Endothelial cell of umbilical vein (primary cell): ENCODE results near the gene FAM135A. TPM values are rescaled to one million over a fixed set of nuclear protein-coding genes. Genes with fewer than 3 reads are reported as not detected.

Source experiments
- BruUV-seq: library from RNA; stranded (reverse); fragments of 400-500 nt; replicated peaks from 2 replicates; lab custom pipeline; 2021; lab: Mats Ljungman, UMichigan
- CTCF ChIA-PET: fragments of 300-600, 350-600 bp; sonication (Branson Sonifier 250); formaldehyde crosslinking; loops from one replicate; lab custom pipeline; 2021; ENCODE audit warnings: antibody characterized with exemption, inconsistent platforms; lab: Charles Lee
- POLR2A ChIA-PET: fragments of 300-600, 350-600 bp; sonication (Branson Sonifier 250); formaldehyde crosslinking; loops from one replicate; lab custom pipeline; 2021; ENCODE audit warnings: antibody characterized with exemption, inconsistent platforms; lab: Charles Lee
- DNase-seq: peaks from one replicate; pipeline ENCODE4 v3.0.0-alpha.2; 2011; ENCODE audit warnings: low read depth, low spot score
- FAIRE-seq: peaks from 2 replicates; lab custom pipeline; 2011; peaks lifted over from hg19 to GRCh38; lab: Jason Lieb, UNC
- H2AFZ ChIP-seq: 2 replicates; pipeline ENCODE4 v1.6.0; 2012; ENCODE audit warnings: low read depth, low read length, control low read depth, inconsistent platforms
- H3K27ac ChIP-seq: 2 replicates; pipeline ENCODE4 v1.5.1; 2011; ENCODE audit warnings: low read depth, mild to moderate bottlenecking, control low read depth, low read length, moderate library complexity; ENCODE audit not compliant: insufficient read depth
- H3K27me3 ChIP-seq, 2 experiments: 2 replicates each; pipeline versions ENCODE4 v1.6.0 to v1.6.1; 2011; ENCODE audit warnings: low read length in 2 of 2, mixed read lengths in 1 of 2; ENCODE audit not compliant: control insufficient read depth in 2 of 2, insufficient read depth in 2 of 2
- H3K36me3 ChIP-seq, 2 experiments: 2 replicates in 1 of 2; 3 replicates in 1 of 2; pipeline ENCODE4 v1.5.1; 2011; ENCODE audit warnings: low read length in 2 of 2, mild to moderate bottlenecking in 1 of 2, moderate library complexity in 1 of 2; ENCODE audit not compliant: control insufficient read depth in 2 of 2, insufficient read depth in 2 of 2; ENCODE audit errors: extremely low read depth in 1 of 2
- H3K4me1 ChIP-seq: 3 replicates; pipeline ENCODE4 v1.5.1; 2011; ENCODE audit warnings: mild to moderate bottlenecking, low read length; ENCODE audit not compliant: control insufficient read depth, insufficient read depth; ENCODE audit errors: extremely low read depth
- H3K4me2 ChIP-seq: 2 replicates; pipeline ENCODE4 v1.6.1; 2011; ENCODE audit warnings: low read length, control low read depth, mixed read lengths; ENCODE audit not compliant: insufficient read depth
- H3K4me3 ChIP-seq, 3 experiments: fragments of 200-600 bp in 1 of 3; sonication (generic), shearing (Covaris generic) in 1 of 3; replicated peaks in 1 of 3; 2 replicates each; pipeline ENCODE4 v1.5.1; 2011 to 2016; ENCODE audit warnings: control low read depth in 3 of 3, low read length in 3 of 3, mild to moderate bottlenecking in 2 of 3, inconsistent platforms in 1 of 3, low read depth in 1 of 3, moderate library complexity in 1 of 3; ENCODE audit not compliant: insufficient read depth in 1 of 3
- H3K79me2 ChIP-seq: 2 replicates; pipeline ENCODE4 v1.6.0; 2012; ENCODE audit warnings: low read length, inconsistent platforms; ENCODE audit not compliant: control insufficient read depth, insufficient read depth
- H3K9ac ChIP-seq: replicated peaks from 2 replicates; pipeline ENCODE3; 2011; ENCODE audit warnings: low read length, control low read depth; ENCODE audit not compliant: insufficient read depth; ENCODE audit errors: extremely low read depth
- H3K9me1 ChIP-seq: replicated peaks from 3 replicates; pipeline ENCODE4 v1.6.0; 2011; ENCODE audit warnings: mild to moderate bottlenecking, low read length; ENCODE audit not compliant: control insufficient read depth, insufficient read depth; ENCODE audit errors: extremely low read depth
- H3K9me3 ChIP-seq: replicated peaks from 2 replicates; pipeline ENCODE4 v1.5.1; 2012; ENCODE audit warnings: low read length, inconsistent platforms; ENCODE audit not compliant: control insufficient read depth, insufficient read depth
- H4K20me1 ChIP-seq: replicated peaks from 2 replicates; pipeline ENCODE3; 2011; ENCODE audit warnings: mild to moderate bottlenecking, low read length; ENCODE audit not compliant: control insufficient read depth, insufficient read depth; ENCODE audit errors: extremely low read depth
- EZH2 ChIP-seq: IDR thresholded peaks from 2 replicates; pipeline ENCODE4 v1.6.1; 2012; ENCODE audit warnings: borderline replicate concordance, low read depth, mild to moderate bottlenecking, moderate library complexity, low read length, inconsistent platforms; ENCODE audit not compliant: severe bottlenecking
- FOS ChIP-seq: IDR thresholded peaks from 2 replicates; pipeline ENCODE4 v1.6.1; 2011; ENCODE audit warnings: mild to moderate bottlenecking, low read length, moderate library complexity, borderline replicate concordance; ENCODE audit not compliant: insufficient read depth
- GATA2 ChIP-seq: IDR thresholded peaks from 2 replicates; pipeline ENCODE4 v1.7.0; 2011; ENCODE audit warnings: low read depth, mild to moderate bottlenecking, moderate library complexity, mixed read lengths, low read length; ENCODE audit not compliant: insufficient read length, insufficient read depth
- JUN ChIP-seq: IDR thresholded peaks from 2 replicates; pipeline ENCODE4 v1.6.1; 2011; ENCODE audit warnings: borderline replicate concordance, low read depth; ENCODE audit not compliant: insufficient read length, insufficient read depth
- MYC ChIP-seq: IDR thresholded peaks from one replicate; pipeline ENCODE4 v1.6.1; 2011; ENCODE audit warnings: mild to moderate bottlenecking, low read depth, low read length
- POLR2A ChIP-seq: IDR thresholded peaks from 2 replicates; pipeline ENCODE4 v1.6.1; 2012; ENCODE audit warnings: low read depth, mild to moderate bottlenecking, control low read depth, low read length
- POLR2AphosphoS5 ChIP-seq: IDR thresholded peaks from 2 replicates; pipeline ENCODE4 v1.6.1; 2012; ENCODE audit warnings: low read depth, mild to moderate bottlenecking, control low read depth, low read length, moderate library complexity; ENCODE audit not compliant: insufficient read depth
- dilution Hi-C: fragments of 300-500 bp; cut with MboI; formaldehyde crosslinking; loops from one replicate; pipeline ENCODE4 v1.15.0; 2019; ENCODE audit warnings: low sequenced_read_pairs; ENCODE audit not compliant: extremely low pct_ligation_motif_present
- intact Hi-C: fragments of 100-400 bp; cut with micrococcal nuclease; formaldehyde crosslinking; loops from one replicate; pipeline ENCODE4 v1.10.0; 2022
- polyA plus RNA-seq, 4 experiments: library from polyadenylated mRNA; depleted of rRNA in 3 of 4; stranded (reverse) in 3 of 4; unstranded in 1 of 4; fragments of >200 nt; gene quantifications; 2 replicates each; pipeline versions ENCODE4 v1.2.1 to v1.2.3, GENCODE V29; 2011 to 2012; ENCODE audit warnings: missing spikeins in 1 of 4
- total RNA-seq: library from RNA; stranded (reverse); gene quantifications from 2 replicates; pipeline ENCODE4 v1.2.3, GENCODE V29; 2021
- TF ChIP-seq, protein P1 (sequence below): IDR thresholded peaks from 2 replicates; pipeline ENCODE4 v1.6.1; 2011; ENCODE audit not compliant: insufficient read depth, insufficient read length
- TF ChIP-seq, protein P2 (sequence below), 2 donors: IDR thresholded peaks; 1 replicate in 1 of 2; 2 replicates in 1 of 2; pipeline ENCODE4 v1.5.1; 2011; ENCODE audit warnings: low read length in 2 of 2, mild to moderate bottlenecking in 2 of 2, moderate library complexity in 2 of 2, control low read depth in 1 of 2, inconsistent platforms in 1 of 2, low read depth in 1 of 2; ENCODE audit not compliant: insufficient read depth in 1 of 2; ENCODE audit errors: extremely low read depth in 1 of 2

FAM135A gene
- total and polyA plus RNA-seq, 2 donors (not counting 3 experiments of a cell fraction or from before 2014, with no cell fraction given): 3.7 to 9.6 TPM

DNA sequence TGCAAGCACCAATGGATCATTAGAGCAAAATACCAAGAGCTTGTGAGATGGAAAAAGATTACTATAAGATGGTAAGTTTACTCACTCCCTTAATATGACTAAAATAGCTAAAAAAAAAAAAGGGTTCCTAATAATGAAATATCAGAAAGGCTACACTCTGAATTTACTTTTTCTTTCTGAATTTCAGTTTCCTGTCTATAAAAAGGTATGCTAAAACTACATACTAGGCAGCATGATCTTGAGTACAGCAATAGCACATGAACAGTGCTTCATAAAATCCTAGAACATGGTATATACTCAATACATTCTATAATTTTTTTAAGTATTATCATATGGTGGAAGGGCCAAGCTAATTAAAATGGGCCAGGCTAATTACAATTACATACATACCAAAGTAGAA lies 24.0 kb upstream of the FAM135A start:
- no peak for DNase-seq
- dilution Hi-C loops: no loop called here
- H3K9me1 ChIP-seq: no peaks in the 10 kb centered on the region

DNA sequence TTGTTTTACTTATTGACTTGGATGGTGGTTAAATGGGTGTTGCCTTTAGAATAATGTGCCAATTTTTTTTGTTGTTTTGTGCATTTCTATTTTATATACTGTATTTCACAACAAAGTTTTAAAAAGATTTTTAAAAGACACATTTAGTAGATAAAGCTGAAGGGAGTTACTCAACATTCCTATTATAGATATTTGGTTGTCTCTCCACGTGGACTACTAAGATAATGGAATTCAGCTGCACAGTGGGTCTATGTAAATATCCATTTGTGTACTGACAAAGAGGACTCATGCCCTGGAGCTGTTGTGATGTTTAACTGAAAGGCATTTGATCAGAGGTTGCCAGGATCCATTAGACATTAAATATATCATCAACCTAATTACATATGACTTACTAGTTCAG lies 23.2 kb upstream of the FAM135A start:
- TF ChIP-seq, protein P1, sequence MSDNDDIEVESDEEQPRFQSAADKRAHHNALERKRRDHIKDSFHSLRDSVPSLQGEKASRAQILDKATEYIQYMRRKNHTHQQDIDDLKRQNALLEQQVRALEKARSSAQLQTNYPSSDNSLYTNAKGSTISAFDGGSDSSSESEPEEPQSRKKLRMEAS: no peak
- no peak for TF ChIP-seq GATA2
- no peak for TF ChIP-seq FOS
- TF ChIP-seq EZH2: no peak
- TF ChIP-seq JUN: no peak
- TF ChIP-seq, protein P2, sequence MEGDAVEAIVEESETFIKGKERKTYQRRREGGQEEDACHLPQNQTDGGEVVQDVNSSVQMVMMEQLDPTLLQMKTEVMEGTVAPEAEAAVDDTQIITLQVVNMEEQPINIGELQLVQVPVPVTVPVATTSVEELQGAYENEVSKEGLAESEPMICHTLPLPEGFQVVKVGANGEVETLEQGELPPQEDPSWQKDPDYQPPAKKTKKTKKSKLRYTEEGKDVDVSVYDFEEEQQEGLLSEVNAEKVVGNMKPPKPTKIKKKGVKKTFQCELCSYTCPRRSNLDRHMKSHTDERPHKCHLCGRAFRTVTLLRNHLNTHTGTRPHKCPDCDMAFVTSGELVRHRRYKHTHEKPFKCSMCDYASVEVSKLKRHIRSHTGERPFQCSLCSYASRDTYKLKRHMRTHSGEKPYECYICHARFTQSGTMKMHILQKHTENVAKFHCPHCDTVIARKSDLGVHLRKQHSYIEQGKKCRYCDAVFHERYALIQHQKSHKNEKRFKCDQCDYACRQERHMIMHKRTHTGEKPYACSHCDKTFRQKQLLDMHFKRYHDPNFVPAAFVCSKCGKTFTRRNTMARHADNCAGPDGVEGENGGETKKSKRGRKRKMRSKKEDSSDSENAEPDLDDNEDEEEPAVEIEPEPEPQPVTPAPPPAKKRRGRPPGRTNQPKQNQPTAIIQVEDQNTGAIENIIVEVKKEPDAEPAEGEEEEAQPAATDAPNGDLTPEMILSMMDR (IDR thresholded peaks at IDR 0.05; ENCODE audit: extremely low read depth in 1 of 2, insufficient read depth in 1 of 2, low read depth in 1 of 2, low read length in 2 of 2): no peak
- TF ChIP-seq MYC: no peak
- TF ChIP-seq POLR2AphosphoS5: no peak
- no peak for TF ChIP-seq POLR2A
- Histone ChIP-seq H3K36me3 (no peaks in the 10 kb centered on the region), H3K4me2 (no peak overlapping the region), H3K27ac (no peak overlapping the region), H3K79me2 (no peaks in the 10 kb centered on the region), H3K9ac (no peak overlapping the region), H2AFZ (no peak overlapping the region), H3K9me3 (no peaks in the 10 kb centered on the region), H3K4me1 (no peaks in the 10 kb centered on the region), H3K4me3 (no peak overlapping the region), H3K9me1 (no peaks in the 10 kb centered on the region), H4K20me1 (no peaks in the 10 kb centered on the region), H3K27me3 (peaks cover 4 to 27% of the 10 kb centered on the region in 2 experiments)
- POLR2A ChIA-PET: no interaction called here
- no TSS peak for BruUV-seq
- no peak for FAIRE-seq
- intact Hi-C loops: no loop called here
- CTCF ChIA-PET: interaction anchor here (0.7 to 1.3 kb wide), 4 partner anchors 11 to 169 kb away, joined by 3 to 4 read pairs (median 4); no protein-coding TSS in a partner anchor
- dilution Hi-C loops: no loop called here
- DNase-seq: no peak

More for the DNA sequence above, 24.0 kb upstream of the FAM135A start:
- ChIA-PET POLR2A (no interaction called here), CTCF (interaction anchor here (1.1 to 2.4 kb wide), 3 partner anchors 18 to 24 kb away, joined by 3 to 11 read pairs (median 9); no protein-coding TSS in a partner anchor)
- Histone ChIP-seq H3K9ac (no peak overlapping the region), H3K4me3 (no peak overlapping the region), H2AFZ (no peak overlapping the region), H4K20me1 (no peaks in the 10 kb centered on the region), H3K36me3 (no peaks in the 10 kb centered on the region), H3K4me2 (no peak overlapping the region), H3K79me2 (no peaks in the 10 kb centered on the region), H3K27me3 (peaks cover 4 to 27% of the 10 kb centered on the region in 2 experiments), H3K4me1 (no peaks in the 10 kb centered on the region), H3K27ac (no peak overlapping the region), H3K9me3 (no peaks in the 10 kb centered on the region)
- no TSS peak for BruUV-seq
- FAIRE-seq: no peak
- intact Hi-C loops: no loop called here
- TF ChIP-seq JUN: no peak
- no peak for TF ChIP-seq MYC
- TF ChIP-seq EZH2: no peak
- TF ChIP-seq POLR2A: no peak
- TF ChIP-seq FOS: no peak
- TF ChIP-seq GATA2: no peak
- TF ChIP-seq, protein P1: no peak
